ENCODE results near the gene MSX1. TPM values are rescaled to one million over a fixed set of nuclear protein-coding genes. Genes with fewer than 3 reads are reported as not detected.

The MSX1 gene
- 45.0 TPM for polyA plus RNA-seq (2012; ENCODE audit: insufficient read length, low read depth)

DNA sequence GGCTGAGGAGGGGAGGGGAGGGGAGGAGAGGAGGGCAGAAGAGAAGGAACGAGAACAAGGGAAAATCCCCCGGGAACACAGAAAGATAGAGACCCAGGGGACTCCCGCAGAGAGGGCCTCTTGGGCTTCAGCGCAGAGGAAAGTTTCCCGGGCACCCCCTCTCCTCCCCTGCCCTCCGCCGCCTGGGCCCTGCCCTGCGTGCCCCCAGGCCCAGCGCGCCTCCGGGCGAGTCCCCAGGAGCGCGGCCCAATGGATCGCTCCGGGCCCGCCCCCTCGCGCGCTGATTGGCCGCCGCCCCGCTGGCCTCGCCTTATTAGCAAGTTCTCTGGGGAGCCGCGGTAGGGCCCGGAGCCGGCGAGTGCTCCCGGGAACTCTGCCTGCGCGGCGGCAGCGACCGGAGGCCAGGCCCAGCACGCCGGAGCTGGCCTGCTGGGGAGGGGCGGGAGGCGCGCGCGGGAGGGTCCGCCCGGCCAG, at the start of gene MSX1:
Gene MSX1, plus strand, starts transcription at position 341 of the 474 bp plus-strand sequence. CDS start 235 bp downstream, outside the sequence.
- TF ChIP-seq POLR2AphosphoS5 (IDR thresholded peaks at IDR 0.05; ENCODE audit: low read depth, low read length) (peak; percentile 96), TAF1 (IDR thresholded peaks at IDR 0.05; ENCODE audit: borderline replicate concordance, insufficient read depth, low read length) (peak; percentile 76), FOXP2 (optimal IDR thresholded peaks at IDR 0.05; ENCODE audit: borderline replicate concordance, extremely low read depth, extremely low read length, insufficient read depth) (peak; percentile 47), SIN3A (IDR thresholded peaks at IDR 0.05; ENCODE audit: borderline replicate concordance, insufficient read depth, low read length) (no peak)
- TF ChIP-seq, protein P1, sequence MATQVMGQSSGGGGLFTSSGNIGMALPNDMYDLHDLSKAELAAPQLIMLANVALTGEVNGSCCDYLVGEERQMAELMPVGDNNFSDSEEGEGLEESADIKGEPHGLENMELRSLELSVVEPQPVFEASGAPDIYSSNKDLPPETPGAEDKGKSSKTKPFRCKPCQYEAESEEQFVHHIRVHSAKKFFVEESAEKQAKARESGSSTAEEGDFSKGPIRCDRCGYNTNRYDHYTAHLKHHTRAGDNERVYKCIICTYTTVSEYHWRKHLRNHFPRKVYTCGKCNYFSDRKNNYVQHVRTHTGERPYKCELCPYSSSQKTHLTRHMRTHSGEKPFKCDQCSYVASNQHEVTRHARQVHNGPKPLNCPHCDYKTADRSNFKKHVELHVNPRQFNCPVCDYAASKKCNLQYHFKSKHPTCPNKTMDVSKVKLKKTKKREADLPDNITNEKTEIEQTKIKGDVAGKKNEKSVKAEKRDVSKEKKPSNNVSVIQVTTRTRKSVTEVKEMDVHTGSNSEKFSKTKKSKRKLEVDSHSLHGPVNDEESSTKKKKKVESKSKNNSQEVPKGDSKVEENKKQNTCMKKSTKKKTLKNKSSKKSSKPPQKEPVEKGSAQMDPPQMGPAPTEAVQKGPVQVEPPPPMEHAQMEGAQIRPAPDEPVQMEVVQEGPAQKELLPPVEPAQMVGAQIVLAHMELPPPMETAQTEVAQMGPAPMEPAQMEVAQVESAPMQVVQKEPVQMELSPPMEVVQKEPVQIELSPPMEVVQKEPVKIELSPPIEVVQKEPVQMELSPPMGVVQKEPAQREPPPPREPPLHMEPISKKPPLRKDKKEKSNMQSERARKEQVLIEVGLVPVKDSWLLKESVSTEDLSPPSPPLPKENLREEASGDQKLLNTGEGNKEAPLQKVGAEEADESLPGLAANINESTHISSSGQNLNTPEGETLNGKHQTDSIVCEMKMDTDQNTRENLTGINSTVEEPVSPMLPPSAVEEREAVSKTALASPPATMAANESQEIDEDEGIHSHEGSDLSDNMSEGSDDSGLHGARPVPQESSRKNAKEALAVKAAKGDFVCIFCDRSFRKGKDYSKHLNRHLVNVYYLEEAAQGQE (IDR thresholded peaks at IDR 0.05; ENCODE audit: insufficient read depth in 1 of 2, low read depth in 2 of 2, low read length in 2 of 2): peak in 1 of 2 experiments; percentile 44; a peak in 1 of 4 replicates

DNA sequence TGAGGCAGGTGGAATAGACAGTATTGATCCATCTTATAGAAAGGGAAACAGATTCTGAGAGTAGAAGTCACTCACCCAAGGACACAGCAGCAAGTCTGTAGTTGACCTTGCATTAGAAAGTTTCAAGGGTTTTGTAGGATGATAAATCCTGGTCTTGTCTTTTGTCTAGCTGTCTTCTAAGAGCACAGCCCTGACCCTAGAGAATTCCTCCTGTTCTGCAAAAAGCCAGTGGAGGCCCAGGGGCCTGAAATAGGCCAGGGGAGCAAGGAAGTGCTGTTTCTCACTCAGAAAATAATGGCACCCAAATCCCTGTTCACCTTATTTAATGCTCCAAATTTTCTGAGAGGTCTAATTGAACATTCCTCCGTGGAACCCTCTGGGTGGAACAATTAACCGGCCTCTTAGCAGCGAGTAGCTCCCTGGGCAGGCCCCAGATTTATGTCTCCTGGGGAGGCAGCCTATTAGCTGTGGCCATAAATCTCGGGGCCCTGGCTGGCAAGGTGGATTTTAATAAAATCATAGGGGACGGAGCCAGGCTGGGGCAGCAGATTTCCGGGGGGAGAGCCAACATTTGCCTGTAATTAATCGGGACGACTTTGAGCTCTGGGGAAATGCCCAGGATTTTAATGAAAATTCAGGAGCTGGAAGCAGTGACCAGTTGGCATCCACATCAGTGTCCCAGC, 49.2 kb upstream of the MSX1 start:
- TF ChIP-seq, protein P1 (IDR thresholded peaks at IDR 0.05; ENCODE audit: insufficient read depth in 1 of 2, low read depth in 2 of 2, low read length in 2 of 2): no peak
- TF ChIP-seq SIN3A (IDR thresholded peaks at IDR 0.05; ENCODE audit: borderline replicate concordance, insufficient read depth, low read length): no peak
- TF ChIP-seq FOXP2 (optimal IDR thresholded peaks at IDR 0.05; ENCODE audit: borderline replicate concordance, extremely low read depth, extremely low read length, insufficient read depth): no peak
- no peak for TF ChIP-seq POLR2AphosphoS5 (IDR thresholded peaks at IDR 0.05; ENCODE audit: low read depth, low read length)
- no peak for TF ChIP-seq TAF1 (IDR thresholded peaks at IDR 0.05; ENCODE audit: borderline replicate concordance, insufficient read depth, low read length)

DNA sequence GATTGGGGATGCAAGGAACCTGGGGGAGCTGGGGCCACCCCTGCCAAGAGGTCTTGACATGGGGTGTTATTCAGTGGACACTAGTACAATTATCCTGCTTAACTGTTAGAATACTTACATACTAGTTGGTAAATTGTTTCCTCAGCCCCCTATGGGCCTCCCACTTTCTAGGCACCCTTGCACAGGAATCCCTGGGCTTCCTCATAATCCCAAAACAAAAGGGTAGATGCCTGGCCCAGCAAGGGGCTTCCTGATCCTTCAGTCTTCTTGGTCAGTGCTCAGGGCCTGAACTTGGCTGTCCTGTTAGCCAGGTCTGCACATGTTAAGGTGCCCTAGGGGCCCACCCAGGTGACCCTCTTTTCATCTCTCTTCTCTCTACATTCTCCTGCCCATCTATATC, 48.7 kb upstream of the MSX1 start:
- no peak for TF ChIP-seq SIN3A (IDR thresholded peaks at IDR 0.05; ENCODE audit: borderline replicate concordance, insufficient read depth, low read length)
- no peak for TF ChIP-seq FOXP2 (optimal IDR thresholded peaks at IDR 0.05; ENCODE audit: borderline replicate concordance, extremely low read depth, extremely low read length, insufficient read depth)
- TF ChIP-seq TAF1 (IDR thresholded peaks at IDR 0.05; ENCODE audit: borderline replicate concordance, insufficient read depth, low read length): no peak
- TF ChIP-seq, protein P1 (IDR thresholded peaks at IDR 0.05; ENCODE audit: insufficient read depth in 1 of 2, low read depth in 2 of 2, low read length in 2 of 2): no peak
- no peak for TF ChIP-seq POLR2AphosphoS5 (IDR thresholded peaks at IDR 0.05; ENCODE audit: low read depth, low read length)

DNA sequence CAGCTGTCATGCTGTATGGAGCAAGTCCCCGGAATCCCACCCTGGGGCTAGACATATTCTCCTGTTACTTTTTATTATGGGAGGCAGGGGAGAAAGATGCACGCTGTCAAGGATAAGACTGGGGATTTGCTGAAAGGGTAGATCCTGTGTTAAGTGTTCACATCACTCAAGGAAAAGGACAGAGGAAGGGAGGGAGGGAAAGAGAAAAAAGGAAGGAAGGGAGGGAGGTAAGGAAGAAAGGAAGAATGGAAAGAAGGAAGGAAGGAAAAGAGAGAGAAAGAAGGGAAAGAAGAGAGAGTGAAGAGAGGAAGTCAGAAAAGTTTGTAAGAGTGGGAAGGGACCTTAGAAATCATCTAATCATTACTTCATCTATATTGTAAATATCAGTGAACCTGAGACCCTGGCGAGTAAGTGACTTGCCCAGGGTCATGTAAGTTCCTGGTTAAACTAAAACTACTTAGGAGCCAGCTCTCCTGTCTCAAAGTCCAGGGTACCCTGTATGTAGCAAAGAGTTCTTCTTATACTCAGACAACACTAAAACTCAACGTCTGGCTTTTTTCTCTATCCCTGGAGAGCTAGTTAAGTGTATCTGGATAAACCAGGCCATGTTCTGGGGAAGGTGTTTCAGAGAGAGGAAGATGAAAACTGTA, 47.2 kb upstream of the MSX1 start:
- TF ChIP-seq SIN3A (IDR thresholded peaks at IDR 0.05; ENCODE audit: borderline replicate concordance, insufficient read depth, low read length): no peak
- TF ChIP-seq POLR2AphosphoS5 (IDR thresholded peaks at IDR 0.05; ENCODE audit: low read depth, low read length): no peak
- no peak for TF ChIP-seq TAF1 (IDR thresholded peaks at IDR 0.05; ENCODE audit: borderline replicate concordance, insufficient read depth, low read length)
- TF ChIP-seq, protein P1 (IDR thresholded peaks at IDR 0.05; ENCODE audit: insufficient read depth in 1 of 2, low read depth in 2 of 2, low read length in 2 of 2): no peak
- no peak for TF ChIP-seq FOXP2 (optimal IDR thresholded peaks at IDR 0.05; ENCODE audit: borderline replicate concordance, extremely low read depth, extremely low read length, insufficient read depth)

Data from PFSK-1 (cell line).